ENCODE measurements around the gene DNAH14. TPM values are rescaled to one million over a fixed set of nuclear protein-coding genes. Genes with fewer than 3 reads are reported as not detected.

Gene DNAH14
- total and polyA plus RNA-seq, 2 experiments from 2014 or later: 14.7 to 46.1 TPM

DNA sequence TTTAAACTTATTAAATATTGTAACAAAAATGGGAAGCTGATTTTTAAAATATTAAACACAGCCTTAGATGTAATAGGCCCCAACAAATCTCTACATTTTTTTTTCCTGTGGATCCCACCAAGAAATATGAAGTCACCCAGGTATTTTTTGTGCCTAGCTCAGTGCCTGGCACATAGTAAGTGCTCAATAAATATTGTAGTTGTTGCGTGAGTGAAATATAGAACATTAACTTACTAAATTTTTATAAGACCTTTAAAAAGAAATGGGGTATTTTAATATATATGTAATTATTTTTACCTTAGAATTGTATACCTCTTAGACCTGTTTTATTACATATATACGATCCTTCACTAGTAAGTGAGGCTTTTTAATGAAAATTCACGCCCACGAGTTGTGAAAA is 569 bp upstream of the DNAH14 start:
- WGBS (ENCODE audit: low lambda C conversion rate, missing lambda C conversion rate): 80% methylated on average over 4 of the region's 4 CpGs

DNA sequence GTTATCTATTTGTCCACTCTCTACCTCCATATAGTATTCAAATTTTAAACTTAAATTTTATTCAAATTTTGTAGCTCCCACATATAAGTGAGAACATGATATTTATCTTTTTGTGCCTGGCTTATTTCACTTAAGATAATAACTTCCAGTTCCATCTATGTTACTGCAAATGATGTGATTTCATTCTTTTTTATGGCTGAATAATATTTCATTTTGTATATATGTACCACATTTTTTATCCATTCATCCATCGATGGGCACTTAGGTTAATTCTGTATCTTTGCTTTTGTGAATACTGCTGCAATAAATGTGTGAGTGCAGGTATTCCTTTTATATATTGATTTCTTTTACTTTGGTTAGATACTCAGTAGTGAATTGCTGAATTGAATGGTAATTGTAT is 2.1 kb downstream of the DNAH14 start:
- 97% methylated on average over 1 of the region's 1 CpG for WGBS (ENCODE audit: low lambda C conversion rate, missing lambda C conversion rate)

More for the DNA sequence above, 569 bp upstream of the DNAH14 start:
- DNase-seq (ENCODE audit: low spot score): no peak
- TF ChIP-seq EZH2phosphoT487 (IDR thresholded peaks at IDR 0.05; ENCODE audit: low read depth, severe bottlenecking, unreplicated experiment) (no peak), EZH2 (IDR thresholded peaks at IDR 0.05; ENCODE audit: borderline replicate concordance) (no peak)
- TF ChIP-seq, protein P1, sequence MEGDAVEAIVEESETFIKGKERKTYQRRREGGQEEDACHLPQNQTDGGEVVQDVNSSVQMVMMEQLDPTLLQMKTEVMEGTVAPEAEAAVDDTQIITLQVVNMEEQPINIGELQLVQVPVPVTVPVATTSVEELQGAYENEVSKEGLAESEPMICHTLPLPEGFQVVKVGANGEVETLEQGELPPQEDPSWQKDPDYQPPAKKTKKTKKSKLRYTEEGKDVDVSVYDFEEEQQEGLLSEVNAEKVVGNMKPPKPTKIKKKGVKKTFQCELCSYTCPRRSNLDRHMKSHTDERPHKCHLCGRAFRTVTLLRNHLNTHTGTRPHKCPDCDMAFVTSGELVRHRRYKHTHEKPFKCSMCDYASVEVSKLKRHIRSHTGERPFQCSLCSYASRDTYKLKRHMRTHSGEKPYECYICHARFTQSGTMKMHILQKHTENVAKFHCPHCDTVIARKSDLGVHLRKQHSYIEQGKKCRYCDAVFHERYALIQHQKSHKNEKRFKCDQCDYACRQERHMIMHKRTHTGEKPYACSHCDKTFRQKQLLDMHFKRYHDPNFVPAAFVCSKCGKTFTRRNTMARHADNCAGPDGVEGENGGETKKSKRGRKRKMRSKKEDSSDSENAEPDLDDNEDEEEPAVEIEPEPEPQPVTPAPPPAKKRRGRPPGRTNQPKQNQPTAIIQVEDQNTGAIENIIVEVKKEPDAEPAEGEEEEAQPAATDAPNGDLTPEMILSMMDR (IDR thresholded peaks at IDR 0.05; ENCODE audit: poor library complexity): no peak
- no peaks in the 10 kb centered on the region for H3K4me1 ChIP-seq (ENCODE audit: insufficient read depth)
- no peaks in the 10 kb centered on the region for H3K36me3 ChIP-seq (replicated peaks; ENCODE audit: insufficient read depth, low read depth)
- no peaks in the 10 kb centered on the region for H3K27me3 ChIP-seq
- H3K27ac ChIP-seq: peak overlapping the region; percentile 93
- peaks cover 17% of the 10 kb centered on the region for H3K9me3 ChIP-seq (ENCODE audit: low read depth)
- peaks cover 36% of the 10 kb centered on the region for H3K79me2 ChIP-seq
- peak overlapping the region; percentile 76 for H3K4me2 ChIP-seq
- H3K4me3 ChIP-seq: peak overlapping the region; percentile 65
- no peaks in the 10 kb centered on the region for H3K9me2 ChIP-seq (replicated peaks; ENCODE audit: insufficient read depth)
- H4K20me1 ChIP-seq (ENCODE audit: insufficient read depth, poor library complexity, severe bottlenecking): no peaks in the 10 kb centered on the region
- H2AFZ ChIP-seq: peak overlapping the region; percentile 92

DNA sequence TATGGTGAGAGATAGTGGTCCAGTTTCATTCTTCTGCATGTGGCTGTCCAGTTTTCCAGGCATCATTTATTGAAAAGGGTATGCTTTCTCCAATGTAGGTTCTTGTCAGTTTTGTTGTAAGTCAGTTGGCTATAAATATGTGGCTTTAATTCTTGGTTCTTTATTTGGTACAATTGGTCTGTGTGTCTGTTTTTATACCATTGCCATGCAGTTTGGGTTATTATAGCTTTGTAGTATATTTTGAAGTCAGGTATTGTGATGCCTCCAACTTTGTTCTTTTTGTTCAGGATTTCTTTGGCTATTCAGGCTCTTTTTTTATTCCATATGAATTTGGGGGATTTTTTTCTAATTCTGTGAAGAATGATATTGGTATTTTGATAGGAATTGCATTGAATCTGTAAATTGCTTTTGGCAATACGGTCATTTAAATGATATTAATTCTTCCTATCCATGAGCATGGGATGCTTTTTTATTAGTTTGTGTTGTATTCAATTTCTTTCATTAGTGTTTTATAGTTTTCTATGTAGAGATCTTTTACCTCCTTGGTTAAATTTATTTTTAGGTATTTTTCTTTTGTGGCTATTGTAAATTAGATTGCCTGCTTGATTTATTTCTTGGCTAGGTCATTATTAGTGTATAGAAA is 3.3 kb downstream of the DNAH14 start:
- peaks cover 42% of the 10 kb centered on the region for H3K9me3 ChIP-seq (ENCODE audit: low read depth)
- H3K9me2 ChIP-seq (replicated peaks; ENCODE audit: insufficient read depth): no peaks in the 10 kb centered on the region
- no peak for DNase-seq (ENCODE audit: low spot score)
- H3K4me3 ChIP-seq: no peak overlapping the region
- no peak overlapping the region for H2AFZ ChIP-seq
- no peak for TF ChIP-seq EZH2 (IDR thresholded peaks at IDR 0.05; ENCODE audit: borderline replicate concordance)
- TF ChIP-seq EZH2phosphoT487 (IDR thresholded peaks at IDR 0.05; ENCODE audit: low read depth, severe bottlenecking, unreplicated experiment): no peak
- TF ChIP-seq, protein P1 (IDR thresholded peaks at IDR 0.05; ENCODE audit: poor library complexity): no peak
- H3K27ac ChIP-seq: no peak overlapping the region
- H3K36me3 ChIP-seq (replicated peaks; ENCODE audit: insufficient read depth, low read depth): no peaks in the 10 kb centered on the region
- no peaks in the 10 kb centered on the region for H4K20me1 ChIP-seq (ENCODE audit: insufficient read depth, poor library complexity, severe bottlenecking)
- peaks cover 64% of the 10 kb centered on the region for H3K79me2 ChIP-seq
- H3K4me1 ChIP-seq (ENCODE audit: insufficient read depth): no peaks in the 10 kb centered on the region
- H3K27me3 ChIP-seq: no peaks in the 10 kb centered on the region
- H3K4me2 ChIP-seq: no peak overlapping the region
- 100% methylated on average over 1 of the region's 1 CpG for WGBS (ENCODE audit: low lambda C conversion rate, missing lambda C conversion rate)

More for the DNA sequence above, 2.1 kb downstream of the DNAH14 start:
- no peak for TF ChIP-seq EZH2 (IDR thresholded peaks at IDR 0.05; ENCODE audit: borderline replicate concordance)
- TF ChIP-seq, protein P1 (IDR thresholded peaks at IDR 0.05; ENCODE audit: poor library complexity): no peak
- no peak for TF ChIP-seq EZH2phosphoT487 (IDR thresholded peaks at IDR 0.05; ENCODE audit: low read depth, severe bottlenecking, unreplicated experiment)
- Histone ChIP-seq H3K9me3 (ENCODE audit: low read depth) (peaks cover 31% of the 10 kb centered on the region), H3K9me2 (replicated peaks; ENCODE audit: insufficient read depth) (no peaks in the 10 kb centered on the region), H3K4me2 (no peak overlapping the region), H4K20me1 (ENCODE audit: insufficient read depth, poor library complexity, severe bottlenecking) (no peaks in the 10 kb centered on the region), H3K4me3 (no peak overlapping the region), H2AFZ (no peak overlapping the region), H3K27ac (no peak overlapping the region), H3K36me3 (replicated peaks; ENCODE audit: insufficient read depth, low read depth) (no peaks in the 10 kb centered on the region), H3K27me3 (no peaks in the 10 kb centered on the region), H3K79me2 (peaks cover 54% of the 10 kb centered on the region), H3K4me1 (ENCODE audit: insufficient read depth) (no peaks in the 10 kb centered on the region)
- DNase-seq (ENCODE audit: low spot score): no peak
